HEK293T (cell line): ENCODE measurements around the gene NRP1.

Source experiments
- ARNT ChIP-seq: fragments of 450-650 bp; IDR thresholded peaks from 2 replicates; pipeline ENCODE4 v1.6.1; 2017; ENCODE audit warnings: mild to moderate bottlenecking
- BHLHE40 ChIP-seq: fragments of 450-650 bp; IDR thresholded peaks from 2 replicates; pipeline ENCODE4 v1.6.1; 2016; ENCODE audit warnings: mild to moderate bottlenecking, moderate library complexity, borderline replicate concordance
- ELF4 ChIP-seq: fragments of 450-650 bp; IDR thresholded peaks from 2 replicates; pipeline ENCODE4 v1.6.1; 2017; ENCODE audit warnings: antibody characterized with exemption
- FOXK2 ChIP-seq: fragments of 450-650 bp; IDR thresholded peaks from 2 replicates; pipeline ENCODE4 v1.6.1; 2016; ENCODE audit warnings: mild to moderate bottlenecking
- FOXM1 ChIP-seq: fragments of 450-650 bp; IDR thresholded peaks from 2 replicates; pipeline ENCODE4 v1.6.1; 2017; ENCODE audit warnings: mild to moderate bottlenecking, borderline replicate concordance
- LEF1 ChIP-seq: fragments of 450-650 bp; IDR thresholded peaks from 2 replicates; pipeline ENCODE4 v1.6.1; 2017; ENCODE audit warnings: mild to moderate bottlenecking, borderline replicate concordance
- NFRKB ChIP-seq: fragments of 450-650 bp; IDR thresholded peaks from 2 replicates; pipeline ENCODE4 v1.6.1; 2016; ENCODE audit warnings: mild to moderate bottlenecking, moderate library complexity

GRCh38 chr10:33165911-33166310 is 168.6 kb downstream of the NRP1 start:
- TF ChIP-seq BHLHE40 (no peak), ARNT (no peak), NFRKB (no peak), FOXM1 (no peak), ELF4 (no peak), LEF1 (no peak), FOXK2 (no peak)
